ENCODE data around the gene ALPK1.
"Not testable (repeated sequence)": the region's sequence is repeated elsewhere in the genome, so short reads cannot be mapped to it uniquely, and the experiment has no call there.

ALPK1 gene

GRCh38 chr4:112296949-112297880 is at the start of gene ALPK1:
Gene ALPK1, plus strand, starts transcription at chr4:112297369.
- DNase-seq (ENCODE audit: low read depth in 1 of 2, low spot score in 1 of 2): no peak

GRCh38 chr4:112251019-112251643 is 46.0 kb upstream of the ALPK1 start:
- no peak for DNase-seq (ENCODE audit: low read depth in 1 of 2, low spot score in 1 of 2)

- DNase-seq (ENCODE audit: low read depth in 1 of 2, low spot score in 1 of 2): no peak
These were observed 44.9 kb upstream of the ALPK1 start for GRCh38 chr4:112252234-112252633.

- no peak for DNase-seq (ENCODE audit: low read depth in 1 of 2, low spot score in 1 of 2)
These were observed 43.7 kb upstream of the ALPK1 start for GRCh38 chr4:112253382-112254000.

- no peak for DNase-seq (ENCODE audit: low read depth in 1 of 2, low spot score in 1 of 2)
These were observed 40.1 kb upstream of the ALPK1 start for GRCh38 chr4:112257098-112257497.

- DNase-seq (ENCODE audit: low read depth in 1 of 2, low spot score in 1 of 2): no peak
These were observed 30.3 kb upstream of the ALPK1 start for GRCh38 chr4:112266823-112267222.

GRCh38 chr4:112270051-112270450 is 27.1 kb upstream of the ALPK1 start:
- DNase-seq (ENCODE audit: low read depth in 1 of 2, low spot score in 1 of 2): no peak

- no peak for DNase-seq (ENCODE audit: low read depth in 1 of 2, low spot score in 1 of 2)
These were observed 26.3 kb upstream of the ALPK1 start for GRCh38 chr4:112270640-112271421.

GRCh38 chr4:112272292-112272691 is 24.9 kb upstream of the ALPK1 start:
- no peak for DNase-seq (ENCODE audit: low read depth in 1 of 2, low spot score in 1 of 2)

- DNase-seq (ENCODE audit: low read depth in 1 of 2, low spot score in 1 of 2): no peak
These were observed 22.2 kb upstream of the ALPK1 start for GRCh38 chr4:112274959-112275358.

- DNase-seq (ENCODE audit: low read depth in 1 of 2, low spot score in 1 of 2): no peak
These were observed 21.1 kb upstream of the ALPK1 start for GRCh38 chr4:112276113-112276512.

- DNase-seq (ENCODE audit: low read depth in 1 of 2, low spot score in 1 of 2): no peak
These were observed 19.9 kb upstream of the ALPK1 start for GRCh38 chr4:112277220-112277619.

- DNase-seq (ENCODE audit: low read depth in 1 of 2, low spot score in 1 of 2): no peak
These were observed 19.3 kb upstream of the ALPK1 start for GRCh38 chr4:112277705-112278448.

GRCh38 chr4:112279025-112279881 is 17.9 kb upstream of the ALPK1 start:
- DNase-seq (ENCODE audit: low read depth in 1 of 2, low spot score in 1 of 2): no peak

- no peak for DNase-seq (ENCODE audit: low read depth in 1 of 2, low spot score in 1 of 2)
These were observed 17.3 kb upstream of the ALPK1 start for GRCh38 chr4:112279882-112280315.

GRCh38 chr4:112280386-112281056 is 16.6 kb upstream of the ALPK1 start:
- DNase-seq (ENCODE audit: low read depth in 1 of 2, low spot score in 1 of 2): no peak

GRCh38 chr4:112281895-112282398 is 15.2 kb upstream of the ALPK1 start:
- DNase-seq (ENCODE audit: low read depth in 1 of 2, low spot score in 1 of 2): not testable (repeated sequence)

- DNase-seq (ENCODE audit: low read depth in 1 of 2, low spot score in 1 of 2): no peak
These were observed 14.1 kb upstream of the ALPK1 start for GRCh38 chr4:112282860-112283667.

Data from activated T-helper 1 cell treated with anti-CD3 and anti-CD28 coated beads, Interleukin-2, amount 50 U/mL, for 16 hours (primary cell).